GM04504 (cell line): ENCODE data around the gene RHD.
"Not testable (repeated sequence)": the region's sequence is repeated elsewhere in the genome, so short reads cannot be mapped to it uniquely, and the experiment has no call there.

ENCODE experiments used
- DNase-seq: peaks from one replicate; pipeline ENCODE4 v3.0.0-alpha.2; 2012; ENCODE audit warnings: low read depth

RHD gene

DNA sequence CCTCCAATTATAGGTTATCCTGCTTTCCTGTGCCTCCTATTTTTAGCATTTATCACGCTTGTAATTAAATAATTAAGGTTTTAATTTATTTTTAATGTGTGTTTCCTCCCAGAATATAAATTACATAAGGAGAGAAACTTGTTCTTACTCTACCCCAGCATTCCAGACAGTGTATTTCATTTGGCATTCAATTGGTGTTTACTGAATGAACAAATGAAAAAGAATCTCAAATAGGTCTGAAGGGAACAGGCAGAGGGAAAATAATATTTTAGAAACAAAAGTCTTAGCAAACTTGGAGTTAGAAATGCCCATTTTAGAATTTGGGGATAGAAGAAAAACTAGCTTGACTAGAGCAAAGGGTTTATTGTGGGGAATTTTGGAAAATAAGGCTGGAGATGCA is 15.1 kb upstream of the RHD start:
- DNase-seq = no peak

GRCh38 chr1:25259813-25260212 is 12.5 kb upstream of the RHD start:
- DNase-seq = peak; percentile 30

- DNase-seq = not testable (repeated sequence)
These were observed 12.0 kb upstream of the RHD start for GRCh38 chr1:25260336-25260735.

DNA sequence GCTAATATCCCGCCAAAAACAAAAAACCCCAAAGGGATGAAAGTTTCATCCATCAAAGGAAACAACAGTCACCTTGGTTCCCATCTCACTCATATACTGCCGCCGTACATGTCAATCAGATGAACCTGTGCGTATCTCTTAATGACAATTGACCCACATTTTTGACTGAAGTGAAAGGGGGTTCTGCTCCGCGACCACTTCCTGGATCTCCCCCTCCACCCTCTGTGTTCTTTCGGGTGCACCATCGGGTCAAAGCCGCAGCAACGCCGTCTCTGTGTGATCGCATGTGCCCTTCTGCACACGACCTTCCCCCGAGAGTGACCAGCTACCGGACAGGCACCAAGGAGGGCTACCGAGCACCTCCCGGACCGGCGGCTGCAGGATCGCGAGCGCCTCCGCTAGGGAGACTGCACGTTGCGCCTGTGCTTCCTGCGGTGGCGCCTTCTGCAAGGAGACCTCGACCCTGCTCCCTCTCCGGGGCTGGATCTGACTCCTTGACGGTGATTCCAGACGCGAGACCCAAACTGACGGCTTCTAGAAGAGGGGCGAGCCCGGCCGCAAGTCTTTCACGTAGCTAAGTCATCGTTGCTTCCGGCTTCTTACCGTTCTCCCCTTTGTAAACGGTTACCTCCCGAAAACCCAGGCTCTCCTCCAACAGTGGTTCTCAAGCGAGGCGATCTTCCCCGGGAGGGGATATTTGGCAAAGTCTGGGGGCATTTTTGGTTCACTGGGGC is 5.6 kb upstream of the RHD start:
- DNase-seq = not testable (repeated sequence)

DNA sequence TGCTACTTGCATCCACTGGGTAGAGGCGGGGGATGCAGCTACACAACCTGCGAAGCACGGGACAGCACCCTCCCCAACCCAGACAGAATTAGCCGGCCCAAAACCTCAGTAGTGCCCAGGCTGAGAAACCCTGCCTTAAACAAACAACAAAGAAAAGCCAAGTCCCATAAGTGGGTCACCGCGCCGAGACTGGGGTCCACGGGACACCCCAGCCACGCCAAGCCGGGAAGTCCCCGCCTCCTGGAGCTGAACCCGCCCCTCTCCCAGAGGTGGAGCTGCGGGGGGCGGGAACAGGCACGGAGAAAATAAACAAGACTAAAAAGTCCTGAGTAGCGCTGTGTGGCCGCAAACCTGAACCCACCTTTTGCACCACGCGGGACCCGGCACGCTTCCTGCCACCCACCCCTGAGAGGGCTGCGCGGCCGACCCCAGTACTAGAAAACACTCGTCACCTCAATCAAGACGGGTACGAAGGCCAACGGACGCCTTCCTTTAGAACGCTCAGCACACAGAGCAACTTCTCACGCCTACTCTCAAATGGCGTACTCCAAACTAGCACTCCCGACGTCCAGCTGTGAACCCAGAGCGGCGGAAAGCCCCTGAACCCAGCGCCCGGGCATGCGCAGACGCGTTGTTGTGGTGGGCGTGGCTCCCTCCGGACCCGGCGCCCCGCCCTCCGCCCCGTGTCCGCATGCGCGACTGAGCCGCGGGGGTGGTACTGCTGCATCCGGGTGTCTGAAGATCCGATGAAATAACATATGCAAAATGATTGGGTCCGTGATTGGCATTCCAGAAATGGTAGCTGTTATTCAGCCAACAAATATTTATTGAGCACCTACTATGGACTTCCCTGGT is 4.8 kb upstream of the RHD start:
- DNase-seq = not testable (repeated sequence)

GRCh38 chr1:25268143-25268760 is 4.1 kb upstream of the RHD start:
- not testable (repeated sequence) for DNase-seq

DNA sequence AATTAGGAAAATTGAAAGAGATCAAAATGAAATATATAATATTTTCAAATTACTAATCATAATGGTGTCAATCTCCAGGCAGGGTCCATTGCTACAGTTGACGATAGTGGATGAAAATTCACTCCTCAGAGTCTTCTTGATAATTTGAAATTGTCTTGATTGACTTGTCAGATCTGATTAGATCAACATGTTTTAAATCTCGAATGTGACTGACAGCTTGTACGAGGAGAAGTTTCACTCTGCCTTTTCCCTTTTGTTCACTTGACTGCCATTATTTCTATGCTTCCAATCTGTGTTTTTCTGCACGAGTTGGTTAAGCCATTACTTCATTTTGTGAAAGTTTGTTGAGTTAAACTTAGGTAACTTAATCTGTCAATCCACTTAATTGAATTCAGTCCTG is 3.3 kb downstream of the RHD start:
- not testable (repeated sequence) for DNase-seq

DNA sequence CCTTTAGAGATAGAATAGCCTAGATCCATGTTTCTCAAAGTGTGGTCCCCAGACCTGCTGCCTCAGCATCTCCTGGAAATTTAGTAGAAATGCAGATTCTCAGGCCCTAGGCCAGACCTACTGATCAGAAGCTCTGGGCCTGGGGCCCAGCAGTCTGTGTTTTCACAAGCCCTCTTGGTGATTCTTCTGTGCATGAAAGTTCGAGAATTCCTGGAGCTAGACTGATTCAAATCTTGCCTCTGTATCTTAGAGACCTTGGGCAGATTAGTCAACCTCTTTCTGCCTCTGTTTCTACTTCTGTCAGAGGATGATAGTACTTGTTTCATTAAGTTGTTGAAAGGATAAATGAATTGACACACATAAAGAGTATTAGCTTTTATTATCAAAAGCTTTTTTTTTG is 5.0 kb downstream of the RHD start:
- DNase-seq = not testable (repeated sequence)

- not testable (repeated sequence) for DNase-seq
These were observed 6.0 kb downstream of the RHD start for GRCh38 chr1:25278358-25278757.

DNA sequence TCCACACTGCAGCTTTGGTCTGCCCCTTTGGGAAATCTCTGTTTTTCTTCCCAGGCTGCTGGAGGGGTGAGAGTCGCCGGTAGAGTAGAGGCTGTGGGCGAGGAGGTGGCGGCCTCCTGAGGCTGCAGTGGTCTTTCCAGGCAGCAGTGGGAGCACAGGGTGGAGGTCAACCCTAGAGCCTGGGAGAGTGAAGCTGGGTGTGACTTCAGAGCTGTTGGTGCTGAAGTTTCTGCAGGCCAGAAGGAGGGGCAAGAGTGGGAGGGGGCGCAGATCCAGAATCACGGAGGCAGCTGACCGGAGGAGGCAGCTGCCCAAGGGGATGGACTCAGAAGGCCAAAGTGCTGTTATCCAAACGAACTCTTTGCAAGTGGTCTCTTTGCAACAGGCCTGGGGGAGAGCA is 6.5 kb downstream of the RHD start:
- DNase-seq = not testable (repeated sequence)

DNA sequence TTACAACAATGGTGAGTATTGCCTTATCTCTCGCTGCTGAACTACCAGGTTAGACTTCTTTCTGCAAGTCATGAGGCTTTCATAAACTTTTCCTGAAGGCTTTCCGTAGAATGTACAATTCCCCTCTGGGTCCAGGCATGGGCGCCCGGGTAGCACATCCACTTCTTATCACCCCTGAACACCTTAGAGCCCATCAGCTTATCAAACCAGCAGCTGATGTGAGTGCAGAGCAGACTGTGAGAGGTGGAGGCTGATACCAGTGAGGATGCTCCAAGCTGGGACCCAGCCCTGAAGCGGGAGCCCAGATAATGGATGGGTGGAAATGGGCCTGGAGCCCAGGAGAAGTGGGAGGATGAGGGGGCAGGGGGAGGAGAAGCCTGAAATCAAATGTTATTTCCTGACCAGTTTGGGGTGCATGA is 7.4 kb downstream of the RHD start:
- not testable (repeated sequence) for DNase-seq

DNA sequence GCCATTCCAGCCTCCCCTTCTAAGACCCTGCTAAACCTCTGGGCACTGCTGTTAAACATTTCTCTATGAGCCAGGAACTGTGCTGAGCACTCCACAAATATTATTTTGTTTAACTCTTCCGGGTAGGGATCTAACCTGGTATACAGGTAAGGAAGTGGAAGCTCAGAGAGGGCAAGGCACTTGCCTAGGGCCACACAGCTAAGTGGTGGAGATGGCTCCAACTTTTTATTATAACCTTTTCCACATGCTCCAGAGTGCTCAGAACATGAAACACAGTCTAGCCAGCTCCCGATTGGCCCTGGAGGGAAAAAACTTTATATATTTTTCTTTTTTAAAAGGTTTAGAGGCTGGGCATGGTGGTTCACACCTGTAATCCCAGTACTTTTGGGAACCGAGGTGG is 13.6 kb downstream of the RHD start:
- not testable (repeated sequence) for DNase-seq

DNA sequence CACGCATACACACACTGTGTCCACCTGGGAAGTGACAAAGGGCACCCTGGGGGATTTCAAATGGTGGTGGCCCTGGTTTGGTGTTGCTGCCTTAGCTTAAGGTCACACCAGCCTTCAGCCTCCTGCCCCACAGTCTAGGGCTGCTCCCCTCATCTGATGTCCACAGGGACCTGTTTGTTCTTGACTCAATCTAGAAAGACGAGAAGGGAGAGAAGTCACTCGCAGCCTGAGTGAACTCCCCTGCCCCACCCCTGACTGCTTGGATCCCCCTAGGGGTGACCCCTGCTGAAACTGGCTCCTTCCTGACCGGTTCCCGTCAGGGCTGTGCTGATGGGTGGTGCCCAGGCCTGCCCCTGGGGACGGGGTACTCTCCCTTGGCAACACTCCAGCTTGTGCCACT is 14.9 kb downstream of the RHD start:
- not testable (repeated sequence) for DNase-seq

GRCh38 chr1:25288573-25289101 is 16.3 kb downstream of the RHD start:
- DNase-seq = not testable (repeated sequence)

DNA sequence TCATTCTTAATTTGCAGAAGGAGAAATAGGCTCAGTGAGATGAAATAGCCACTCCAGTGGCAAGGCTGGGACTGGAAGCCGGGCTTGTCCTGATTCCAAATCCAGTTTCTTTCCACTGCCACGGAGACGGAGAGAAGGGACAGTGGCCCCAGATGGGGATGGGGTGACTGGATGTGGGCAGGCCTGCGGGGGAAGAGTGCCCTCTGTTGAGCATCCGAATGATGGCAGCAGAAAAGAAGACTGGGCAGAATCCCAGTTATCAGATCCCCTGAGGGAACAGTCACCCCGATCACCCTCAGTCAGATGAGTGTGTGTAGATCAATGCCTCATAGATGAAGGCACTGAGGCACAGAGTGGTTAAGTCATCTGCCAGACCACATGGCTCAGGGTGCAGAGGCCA is 17.7 kb downstream of the RHD start:
- not testable (repeated sequence) for DNase-seq

GRCh38 chr1:25293426-25293825 is 21.1 kb downstream of the RHD start:
- not testable (repeated sequence) for DNase-seq

DNA sequence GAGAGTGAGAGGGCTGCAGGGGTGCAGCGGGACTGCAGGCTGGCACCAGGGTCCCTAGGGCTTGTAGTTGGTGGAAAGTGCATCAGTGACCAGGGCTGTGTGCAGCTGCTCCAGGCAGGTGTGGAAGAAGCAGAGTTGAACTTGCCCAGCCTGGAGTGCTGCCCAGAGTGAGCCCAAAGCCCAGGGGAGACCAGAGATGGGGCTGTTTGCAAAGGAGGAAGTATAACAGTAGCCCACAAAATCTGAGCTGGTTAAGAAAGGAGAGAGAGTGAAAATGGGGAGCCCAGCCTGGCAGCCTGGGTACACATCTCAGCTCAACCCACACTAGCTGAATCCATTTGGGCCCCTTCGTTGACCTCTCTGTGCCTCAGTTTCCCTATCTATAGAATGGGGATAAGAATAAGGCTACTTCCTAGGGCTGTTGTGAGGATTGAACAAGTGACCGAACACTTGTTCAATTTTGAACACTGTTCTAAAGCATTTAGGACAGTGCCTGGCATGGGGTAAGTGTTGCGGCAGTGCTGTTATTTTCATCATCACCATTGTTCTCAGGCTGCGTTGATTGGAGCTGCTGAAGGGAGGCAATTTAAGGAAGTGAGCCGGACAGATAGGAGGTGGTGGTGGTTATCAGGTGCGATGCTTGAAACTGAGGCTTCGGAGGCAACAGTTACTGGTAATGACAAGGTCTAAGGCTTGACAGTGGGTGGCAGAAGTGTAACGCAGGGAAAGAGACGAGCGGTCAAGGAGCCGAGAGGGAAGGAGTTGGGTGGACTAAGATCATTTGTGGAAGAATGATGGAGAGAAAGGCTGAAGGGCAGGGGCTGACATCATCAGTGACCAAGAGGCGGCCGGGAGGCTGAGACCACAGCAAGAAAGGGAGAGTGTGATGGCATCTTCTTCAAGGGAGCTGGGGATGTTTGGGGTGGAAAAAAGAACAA is 22.8 kb downstream of the RHD start:
- DNase-seq = not testable (repeated sequence)

- not testable (repeated sequence) for DNase-seq
These were observed 24.2 kb downstream of the RHD start for GRCh38 chr1:25296501-25296900.

DNA sequence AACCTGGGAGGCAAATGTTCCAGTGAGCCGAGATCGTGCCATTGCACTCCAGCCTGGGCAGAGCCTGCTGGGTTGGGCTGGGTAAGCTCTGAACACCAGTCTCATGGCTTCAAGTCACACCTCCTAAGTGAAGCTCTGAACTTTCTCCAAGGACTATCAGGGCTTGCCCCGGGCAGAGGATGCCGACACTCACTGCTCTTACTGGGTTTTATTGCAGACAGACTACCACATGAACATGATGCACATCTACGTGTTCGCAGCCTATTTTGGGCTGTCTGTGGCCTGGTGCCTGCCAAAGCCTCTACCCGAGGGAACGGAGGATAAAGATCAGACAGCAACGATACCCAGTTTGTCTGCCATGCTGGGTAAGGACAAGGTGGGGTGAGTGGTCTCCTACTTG is 28.4 kb downstream of the RHD start:
- DNase-seq = not testable (repeated sequence)

DNA sequence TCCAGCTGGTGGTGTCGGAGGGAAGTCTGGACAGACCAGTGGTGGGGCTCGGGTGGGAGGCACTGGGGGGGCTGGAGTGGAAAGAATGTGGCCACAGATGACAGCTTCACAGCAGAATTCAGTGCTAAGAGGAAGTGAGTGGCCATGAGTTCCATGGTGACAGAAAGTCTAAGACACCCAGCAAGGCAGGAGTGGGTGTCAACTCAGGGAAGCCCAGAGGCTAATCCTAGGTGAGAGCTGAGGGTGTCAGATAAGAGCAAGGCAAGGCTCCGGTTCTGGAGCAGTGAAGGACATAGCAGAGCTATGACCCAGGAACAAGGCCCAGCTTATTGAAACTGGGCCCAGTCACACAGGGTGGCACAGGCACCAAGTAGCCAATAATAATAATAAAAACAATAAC is 30.0 kb downstream of the RHD start:
- DNase-seq = not testable (repeated sequence)

- not testable (repeated sequence) for DNase-seq
These were observed 32.6 kb downstream of the RHD start for GRCh38 chr1:25304936-25305335.
